ENCODE data around the gene KRT86. TPM values are rescaled to one million over a fixed set of nuclear protein-coding genes. Genes with fewer than 3 reads are reported as not detected.

KRT86 gene
- polyA plus RNA-seq, 1 donor (not counting 4 experiments of a cell fraction or from before 2014, with no cell fraction given): not detected

DNA sequence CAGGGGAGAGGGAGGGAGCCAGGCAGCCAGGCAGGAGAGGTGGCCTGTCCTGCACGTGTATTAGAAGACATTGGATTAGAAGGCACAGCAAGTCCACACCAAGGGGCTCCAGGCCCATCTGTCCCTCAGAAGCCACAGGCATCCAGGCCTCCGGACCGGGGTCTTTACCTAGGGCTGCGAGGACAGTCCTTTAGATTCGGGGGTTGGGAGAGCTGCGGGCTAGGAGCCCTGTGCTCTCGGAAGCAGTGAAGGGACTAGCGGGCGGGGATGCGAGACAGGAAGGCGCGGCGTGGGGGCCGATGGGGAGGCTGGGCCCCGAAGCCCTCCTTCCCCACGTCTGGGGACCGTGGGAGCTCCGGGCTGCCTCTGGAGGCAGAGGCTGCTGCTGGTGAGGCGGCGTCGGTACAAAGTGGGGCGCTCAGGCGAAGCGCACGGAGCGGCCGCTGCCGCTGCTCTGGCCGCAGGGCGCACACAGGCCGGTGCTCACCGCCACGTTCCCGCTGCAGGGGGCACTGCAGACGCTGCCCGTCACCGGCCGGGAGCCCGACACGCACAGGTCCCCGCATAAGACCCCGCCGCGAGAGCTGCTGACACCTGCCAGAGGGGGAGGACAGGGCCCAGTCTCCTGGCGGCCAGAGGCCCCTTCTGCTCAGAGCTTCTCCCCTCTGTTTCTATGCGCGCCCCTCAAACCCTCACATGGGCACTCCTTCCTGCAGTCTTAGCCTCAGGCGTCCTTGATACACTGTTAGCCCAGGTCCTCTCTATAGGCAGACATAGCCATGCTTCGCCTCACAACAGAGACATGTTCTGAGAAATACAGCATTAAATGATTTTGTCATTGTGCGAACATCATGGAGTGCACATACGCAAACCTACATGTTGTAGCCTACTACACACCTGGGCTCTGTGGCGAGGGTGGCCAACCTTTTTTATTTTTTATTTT is 24.1 kb upstream of the KRT86 start:
- no peak for DNase-seq (ENCODE audit: low read depth, low spot score)
- no peak overlapping the region for H3K27ac ChIP-seq (ENCODE audit: control insufficient read depth, insufficient read depth, low read length)

DNA sequence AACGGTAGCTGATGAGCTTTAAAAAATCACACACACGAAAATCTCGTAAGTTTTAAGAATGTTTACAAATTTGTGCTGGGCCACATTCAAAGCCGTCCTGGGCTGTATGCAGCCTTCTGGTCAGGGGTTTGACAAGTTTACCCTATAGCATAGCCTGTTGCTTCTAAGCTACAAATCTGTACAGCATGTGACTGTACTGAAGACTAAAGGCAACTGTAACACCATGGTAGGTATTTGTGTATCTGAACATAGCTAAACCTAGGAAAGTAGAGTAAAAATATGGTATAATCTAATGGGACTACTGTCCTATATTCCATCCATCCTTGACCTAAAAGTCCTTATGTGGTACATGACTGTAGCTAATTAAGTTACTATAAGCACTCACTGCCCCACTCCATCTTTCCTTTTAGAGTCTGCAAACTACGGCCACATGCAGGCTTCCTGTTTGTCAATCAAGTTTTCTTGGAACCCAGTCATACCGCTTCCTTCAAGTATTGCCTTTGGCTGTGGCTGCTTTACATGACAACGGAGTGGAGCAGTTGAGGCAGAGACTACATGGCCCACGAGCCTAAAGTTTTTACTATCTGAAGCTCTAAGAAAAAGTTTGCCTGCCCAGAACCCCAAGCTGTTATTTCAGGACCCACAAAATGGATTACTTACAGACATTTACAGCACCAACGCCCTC is 22.9 kb upstream of the KRT86 start:
- Histone ChIP-seq H3K4me1 (ENCODE audit: control insufficient read depth, extremely low read depth, insufficient read depth, low read length) (no peaks in the 10 kb centered on the region), H3K9me3 (ENCODE audit: control insufficient read depth, low read depth, low read length) (no peaks in the 10 kb centered on the region), H3K27ac (ENCODE audit: control insufficient read depth, insufficient read depth, low read length) (no peak overlapping the region), H3K4me2 (ENCODE audit: control insufficient read depth, extremely low read depth, insufficient read depth, low read depth, low read length) (no peak overlapping the region), H2AFZ (ENCODE audit: control insufficient read depth, low read length) (no peak overlapping the region), H3K79me2 (ENCODE audit: control insufficient read depth, insufficient read depth, low read length) (no peaks in the 10 kb centered on the region), H4K20me1 (ENCODE audit: control insufficient read depth, extremely low read depth, insufficient read depth, low read length) (no peaks in the 10 kb centered on the region), H3K9ac (ENCODE audit: control insufficient read depth, extremely low read depth, insufficient read depth, low read length) (no peak overlapping the region), H3K4me3 (ENCODE audit: control insufficient read depth in 2 of 3, extremely low read depth in 1 of 3, insufficient read depth in 2 of 3, low read depth in 1 of 3, low read length in 3 of 3) (no peak overlapping the region), H3K9me1 (ENCODE audit: control insufficient read depth, extremely low read depth, insufficient read depth, low read length) (no peaks in the 10 kb centered on the region), H3K36me3 (ENCODE audit: control insufficient read depth in 2 of 2, extremely low read depth in 1 of 2, insufficient read depth in 2 of 2, low read length in 2 of 2) (no peaks in the 10 kb centered on the region), H3K27me3 (ENCODE audit: control insufficient read depth, extremely low read depth, insufficient read depth, low read length) (no peaks in the 10 kb centered on the region)
- TF ChIP-seq EZH2 (IDR thresholded peaks at IDR 0.05; ENCODE audit: low read length) (no peak), CTCF (optimal IDR thresholded peaks at IDR 0.05 in 1 of 3, IDR thresholded peaks at IDR 0.05 in 1 of 3, conservative IDR thresholded peaks at IDR 0.05 in 1 of 3; ENCODE audit: extremely low read depth in 1 of 3, insufficient read depth in 2 of 3, low read length in 3 of 3) (no peak)
- dilution Hi-C loops (cut with MboI; ENCODE audit: extremely low pct_ligation_motif_present, low sequenced_read_pairs): no loop called here
- FAIRE-seq (no peak), DNase-seq (ENCODE audit: low read depth, low spot score) (no peak)

More for the DNA sequence above, 24.1 kb upstream of the KRT86 start:
- Histone ChIP-seq H3K36me3 (ENCODE audit: control insufficient read depth in 2 of 2, extremely low read depth in 1 of 2, insufficient read depth in 2 of 2, low read length in 2 of 2) (no peaks in the 10 kb centered on the region), H3K4me2 (ENCODE audit: control insufficient read depth, extremely low read depth, insufficient read depth, low read depth, low read length) (no peak overlapping the region), H2AFZ (ENCODE audit: control insufficient read depth, low read length) (no peak overlapping the region), H3K4me3 (ENCODE audit: control insufficient read depth in 2 of 3, extremely low read depth in 1 of 3, insufficient read depth in 2 of 3, low read depth in 1 of 3, low read length in 3 of 3) (no peak overlapping the region), H4K20me1 (ENCODE audit: control insufficient read depth, extremely low read depth, insufficient read depth, low read length) (no peaks in the 10 kb centered on the region), H3K9ac (ENCODE audit: control insufficient read depth, extremely low read depth, insufficient read depth, low read length) (no peak overlapping the region), H3K27me3 (ENCODE audit: control insufficient read depth, extremely low read depth, insufficient read depth, low read length) (no peaks in the 10 kb centered on the region), H3K4me1 (ENCODE audit: control insufficient read depth, extremely low read depth, insufficient read depth, low read length) (no peaks in the 10 kb centered on the region), H3K9me1 (ENCODE audit: control insufficient read depth, extremely low read depth, insufficient read depth, low read length) (no peaks in the 10 kb centered on the region), H3K79me2 (ENCODE audit: control insufficient read depth, insufficient read depth, low read length) (no peaks in the 10 kb centered on the region), H3K9me3 (ENCODE audit: control insufficient read depth, low read depth, low read length) (no peaks in the 10 kb centered on the region)
- TF ChIP-seq CTCF (optimal IDR thresholded peaks at IDR 0.05 in 1 of 3, IDR thresholded peaks at IDR 0.05 in 1 of 3, conservative IDR thresholded peaks at IDR 0.05 in 1 of 3; ENCODE audit: extremely low read depth in 1 of 3, insufficient read depth in 2 of 3, low read length in 3 of 3) (no peak), EZH2 (IDR thresholded peaks at IDR 0.05; ENCODE audit: low read length) (no peak)
- no peak for FAIRE-seq
- dilution Hi-C loops (cut with MboI; ENCODE audit: extremely low pct_ligation_motif_present, low sequenced_read_pairs): no loop called here

Measured in keratinocyte (primary cell).